Common myeloid progenitor, CD34-positive (primary cell): Measurements from ENCODE around the gene SERPINA6.
"Not testable (repeated sequence)": the region's sequence is repeated elsewhere in the genome, so short reads cannot be mapped to it uniquely, and the experiment has no call there.

Source experiments
- CTCF ChIA-PET: fragments of 350-600 bp; sonication (Branson Sonifier 250); formaldehyde crosslinking; loops from one replicate; lab custom pipeline; 2021; ENCODE audit warnings: antibody characterized with exemption; lab: Charles Lee
- POLR2A ChIA-PET: fragments of 350-600 bp; sonication (Branson Sonifier 250); formaldehyde crosslinking; loops from one replicate; lab custom pipeline; 2021; ENCODE audit warnings: antibody characterized with exemption; lab: Charles Lee
- DNase-seq, 3 donors: peaks; one replicate each; pipeline versions ENCODE4 v3.0.0 to v3.0.0-alpha.2; 2013
- H3K27ac ChIP-seq, 2 experiments: 1 replicate in 1 of 2; 2 replicates in 1 of 2; pipeline ENCODE4 v1.7.0; 2013; ENCODE audit warnings: inconsistent platforms in 2 of 2, low read length in 2 of 2, mild to moderate bottlenecking in 2 of 2, low read depth in 1 of 2, moderate library complexity in 1 of 2; ENCODE audit not compliant: severe bottlenecking in 2 of 2, insufficient read depth in 1 of 2, poor library complexity in 1 of 2
- H3K27me3 ChIP-seq, 5 experiments: replicated peaks in 2 of 5; 1 replicate in 3 of 5; 2 replicates in 2 of 5; pipeline versions ENCODE4 v1.6.1 to v1.7.0; 2013; ENCODE audit warnings: low read length in 4 of 5, mild to moderate bottlenecking in 2 of 5, moderate library complexity in 2 of 5, inconsistent platforms in 1 of 5; ENCODE audit not compliant: insufficient read depth in 5 of 5, control insufficient read depth in 4 of 5
- H3K36me3 ChIP-seq, 4 experiments: 1 replicate in 2 of 4; 2 replicates in 2 of 4; pipeline versions ENCODE4 v1.6.1 to v1.7.0; 2013; ENCODE audit warnings: low read length in 3 of 4, control low read depth in 1 of 4, mild to moderate bottlenecking in 1 of 4; ENCODE audit not compliant: control insufficient read depth in 4 of 4, insufficient read depth in 4 of 4
- H3K4me1 ChIP-seq, 4 experiments: 1 replicate in 3 of 4; 2 replicates in 1 of 4; pipeline versions ENCODE4 v1.6.1 to v1.7.1; 2013; ENCODE audit warnings: low read length in 3 of 4, mild to moderate bottlenecking in 3 of 4, control low read depth in 1 of 4, inconsistent platforms in 1 of 4, moderate library complexity in 1 of 4; ENCODE audit not compliant: control insufficient read depth in 4 of 4, insufficient read depth in 4 of 4; ENCODE audit errors: control extremely low read depth in 1 of 4
- H3K4me3 ChIP-seq, 7 experiments: 1 replicate in 4 of 7; 2 replicates in 3 of 7; pipeline versions ENCODE4 v1.5.1 to v1.7.0; 2013; ENCODE audit warnings: mild to moderate bottlenecking in 7 of 7, low read length in 6 of 7, moderate library complexity in 6 of 7, inconsistent platforms in 2 of 7, low read depth in 2 of 7, control low read depth in 1 of 7; ENCODE audit not compliant: insufficient read depth in 4 of 7, control insufficient read depth in 1 of 7; ENCODE audit errors: extremely low read depth in 1 of 7
- H3K9me3 ChIP-seq, 5 experiments: 1 replicate in 4 of 5; 2 replicates in 1 of 5; pipeline versions ENCODE4 v1.6.1 to v1.7.1; 2013; ENCODE audit warnings: low read length in 4 of 5, mild to moderate bottlenecking in 2 of 5, inconsistent platforms in 1 of 5, low read depth in 1 of 5, moderate library complexity in 1 of 5; ENCODE audit not compliant: control insufficient read depth in 4 of 5, insufficient read depth in 2 of 5; ENCODE audit errors: control extremely low read depth in 1 of 5
- WGBS: methylation state at CpG from one replicate; pipeline ENCODE4 v1.1.5; 2013; ENCODE audit not compliant: insufficient coverage; 5-methylcytosine and 5-hydroxymethylcytosine counted together

The SERPINA6 gene

DNA sequence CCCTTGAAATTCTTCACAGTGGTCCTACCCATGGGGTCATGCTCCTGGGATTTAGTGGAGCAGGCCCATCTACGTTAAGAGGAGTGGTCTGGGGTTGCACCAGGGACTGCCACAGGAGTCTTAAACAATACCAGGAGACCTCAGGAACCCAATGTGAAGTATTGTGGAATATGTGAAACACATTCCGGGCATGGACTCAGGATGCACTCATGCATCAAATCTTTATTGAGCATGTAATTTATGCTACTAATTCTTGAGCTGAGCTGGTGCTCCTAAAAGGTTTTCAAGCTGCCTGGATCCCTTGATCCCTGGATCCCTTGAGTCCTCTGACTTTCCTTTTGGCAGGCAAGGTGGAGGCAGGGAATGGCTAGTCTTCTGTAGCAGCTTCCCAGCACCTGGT lies 38.9 kb downstream of the SERPINA6 start:
- Histone ChIP-seq H3K36me3 (no peaks in the 10 kb centered on the region), H3K4me1 (peaks cover 0 to 2% (median 0%) of the 10 kb centered on the region in 4 experiments), H3K27ac (no peak overlapping the region), H3K4me3 (no peak overlapping the region), H3K27me3 (peaks cover 0 to 3% (median 0%) of the 10 kb centered on the region in 5 experiments), H3K9me3 (no peaks in the 10 kb centered on the region)
- no peak for DNase-seq
- WGBS: no CpG with 5 or more reads among the region's 2 CpGs
- CTCF ChIA-PET: no interaction called here
- POLR2A ChIA-PET: no interaction called here

DNA sequence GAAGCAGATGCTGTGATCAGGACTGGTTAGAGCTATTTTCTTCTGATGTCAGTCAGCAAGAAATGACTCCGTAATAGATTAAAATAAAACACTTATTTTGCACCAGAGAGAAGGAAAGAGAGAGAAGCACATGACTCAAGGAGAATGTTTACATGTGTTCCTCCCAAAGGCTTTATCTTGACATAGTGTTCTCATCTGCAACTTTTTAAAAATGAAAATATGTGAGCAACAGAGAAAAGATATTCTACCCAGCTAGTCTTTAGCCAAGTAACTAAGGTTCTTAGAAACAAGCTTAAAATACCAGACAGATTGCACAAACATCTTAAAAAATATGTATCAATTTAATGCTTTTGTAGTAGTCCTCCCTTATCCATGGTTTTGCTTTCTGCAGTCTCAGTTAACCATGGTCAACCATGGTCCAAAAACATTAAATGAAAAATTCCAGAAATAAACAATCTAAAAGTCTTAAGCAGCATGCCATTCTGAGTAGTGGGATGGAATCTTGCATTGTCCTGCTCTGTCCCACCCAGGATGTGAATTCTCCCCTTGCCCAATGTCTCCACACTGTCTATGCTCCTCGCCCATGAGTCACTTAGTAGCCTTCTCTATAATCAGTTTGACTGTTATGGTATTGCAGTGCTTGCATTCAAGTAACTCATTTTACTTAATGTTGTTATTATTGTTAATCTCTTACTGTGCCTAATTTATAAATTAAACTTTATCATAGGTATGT lies 40.0 kb downstream of the SERPINA6 start:
- no peak overlapping the region for H3K4me3 ChIP-seq
- peaks cover 0 to 4% (median 0%) of the 10 kb centered on the region in 5 experiments for H3K27me3 ChIP-seq
- peaks cover 0 to 2% (median 0%) of the 10 kb centered on the region in 4 experiments for H3K4me1 ChIP-seq
- no peaks in the 10 kb centered on the region for H3K9me3 ChIP-seq
- no peaks in the 10 kb centered on the region for H3K36me3 ChIP-seq
- H3K27ac ChIP-seq: no peak overlapping the region
- DNase-seq: no peak
- ChIA-PET CTCF (no interaction called here), POLR2A (no interaction called here)
- no CpG with 5 or more reads among the region's 2 CpGs for WGBS

- CTCF ChIA-PET: no interaction called here
- POLR2A ChIA-PET: no interaction called here
Measured at GRCh38 chr14:94278731-94279130, 44.4 kb downstream of the SERPINA6 start.

DNA sequence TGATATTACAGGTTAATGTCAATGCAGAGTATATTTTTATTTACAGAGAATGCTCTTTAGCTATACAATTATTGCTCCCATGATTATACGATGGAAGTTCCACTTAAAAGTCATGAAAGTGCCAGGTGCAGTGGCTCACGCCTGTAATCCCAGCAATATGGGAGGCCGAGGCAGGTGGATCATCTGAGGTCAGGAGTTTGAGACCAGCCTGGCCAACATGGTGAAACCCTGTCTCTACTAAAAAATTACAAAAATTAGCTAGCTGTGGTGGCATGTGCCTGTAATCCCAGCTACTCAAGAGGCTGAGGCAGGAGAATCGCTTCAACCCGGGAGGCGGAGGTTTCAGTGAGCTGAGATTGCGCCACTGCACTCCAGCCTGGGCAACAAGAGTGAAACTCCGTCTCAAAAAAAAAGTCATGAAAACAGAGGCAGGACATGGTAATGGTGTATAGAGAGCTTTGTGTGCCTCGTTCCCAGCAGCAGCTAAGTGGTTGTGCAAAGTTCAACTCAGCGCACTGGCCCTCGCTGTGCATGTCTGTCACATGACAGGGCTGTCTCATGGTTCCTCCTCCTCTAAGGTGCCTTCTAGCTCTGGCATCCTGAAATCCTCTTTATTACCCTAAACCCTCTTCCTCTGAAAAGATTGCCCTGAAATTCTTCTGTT lies 46.1 kb downstream of the SERPINA6 start:
- H3K4me1 ChIP-seq, DNase-seq, H3K9me3 ChIP-seq, H3K27me3 ChIP-seq, POLR2A ChIA-PET, CTCF ChIA-PET, H3K4me3 ChIP-seq, H3K27ac ChIP-seq, H3K36me3 ChIP-seq: not testable (repeated sequence)
- 90% methylated on average over 10 of the region's 11 CpGs for WGBS

More at GRCh38 chr14:94278731-94279130, 44.4 kb downstream of the SERPINA6 start:
- no peak overlapping the region for H3K27ac ChIP-seq
- peaks cover 0 to 8% (median 0%) of the 10 kb centered on the region in 5 experiments for H3K27me3 ChIP-seq
- no peak overlapping the region for H3K4me3 ChIP-seq
- 100% methylated on average over 1 of the region's 2 CpGs for WGBS
- H3K9me3 ChIP-seq: no peaks in the 10 kb centered on the region
- no peak for DNase-seq
- no peaks in the 10 kb centered on the region for H3K36me3 ChIP-seq
- H3K4me1 ChIP-seq: no peaks in the 10 kb centered on the region

GRCh38 chr14:94269156-94269555 lies 54.0 kb downstream of the SERPINA6 start:
- CTCF ChIA-PET: no interaction called here
- Histone ChIP-seq H3K36me3 (no peaks in the 10 kb centered on the region), H3K4me3 (no peak overlapping the region), H3K27ac (no peak overlapping the region), H3K27me3 (no peaks in the 10 kb centered on the region), H3K9me3 (no peaks in the 10 kb centered on the region), H3K4me1 (no peaks in the 10 kb centered on the region)
- DNase-seq: no peak
- POLR2A ChIA-PET: no interaction called here
- 96% methylated on average over 5 of the region's 10 CpGs for WGBS

GRCh38 chr14:94268582-94268981 lies 54.6 kb downstream of the SERPINA6 start:
- H3K4me1 ChIP-seq, CTCF ChIA-PET, H3K27me3 ChIP-seq, H3K4me3 ChIP-seq, POLR2A ChIA-PET, DNase-seq, H3K27ac ChIP-seq, H3K9me3 ChIP-seq, H3K36me3 ChIP-seq: not testable (repeated sequence)
- 94% methylated on average over 3 of the region's 7 CpGs for WGBS

DNA sequence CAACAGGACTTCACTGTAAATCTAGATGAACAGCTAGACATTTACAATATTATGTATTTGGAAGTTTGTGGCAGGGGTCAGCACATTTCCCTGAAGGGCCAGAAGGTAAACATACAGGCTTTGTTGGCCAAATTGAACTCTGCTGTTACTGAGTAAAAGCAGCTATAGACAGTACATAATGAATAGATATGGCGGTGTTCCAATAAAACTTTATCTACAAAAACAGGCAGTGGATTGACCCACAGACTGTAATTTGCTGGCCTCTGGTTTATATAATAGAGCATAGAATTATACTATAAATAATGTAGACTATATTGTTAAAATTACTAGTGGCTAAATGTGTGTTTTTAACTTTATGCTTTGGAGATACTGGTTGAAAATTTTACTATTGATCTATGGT lies 55.8 kb downstream of the SERPINA6 start:
- H3K27me3 ChIP-seq: no peaks in the 10 kb centered on the region
- H3K36me3 ChIP-seq: no peaks in the 10 kb centered on the region
- no peak overlapping the region for H3K27ac ChIP-seq
- no peak overlapping the region for H3K4me3 ChIP-seq
- no peaks in the 10 kb centered on the region for H3K4me1 ChIP-seq
- no CpG with 5 or more reads among the region's 1 CpG for WGBS
- peaks cover 0 to 4% (median 0%) of the 10 kb centered on the region in 5 experiments for H3K9me3 ChIP-seq
- ChIA-PET CTCF (no interaction called here), POLR2A (no interaction called here)
- DNase-seq: no peak
